Activated CD8-positive, alpha-beta memory T cell treated with anti-CD3 and anti-CD28 coated beads for 36 hours (primary cell): ENCODE data around the gene LURAP1L. TPM values are rescaled to one million over a fixed set of nuclear protein-coding genes. Genes with fewer than 3 reads are reported as not detected.

ENCODE experiments used
- CTCF ChIA-PET: fragments of 350-600 bp; sonication (Branson Sonifier 250); formaldehyde crosslinking; loops from one replicate; lab custom pipeline; 2021; ENCODE audit warnings: antibody characterized with exemption; lab: Charles Lee
- POLR2A ChIA-PET: fragments of 350-600 bp; sonication (Branson Sonifier 250); formaldehyde crosslinking; loops from one replicate; lab custom pipeline; 2021; ENCODE audit warnings: antibody characterized with exemption; lab: Charles Lee
- total RNA-seq, 2 experiments: library from RNA; stranded (reverse); gene quantifications; one replicate each; pipeline ENCODE4 v1.2.3, GENCODE V29; 2021

Gene LURAP1L, protein sequence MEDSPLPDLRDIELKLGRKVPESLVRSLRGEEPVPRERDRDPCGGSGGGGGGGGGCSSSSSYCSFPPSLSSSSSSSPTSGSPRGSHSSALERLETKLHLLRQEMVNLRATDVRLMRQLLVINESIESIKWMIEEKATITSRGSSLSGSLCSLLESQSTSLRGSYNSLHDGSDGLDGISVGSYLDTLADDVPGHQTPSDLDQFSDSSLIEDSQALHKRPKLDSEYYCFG
- total RNA-seq: not detected

DNA sequence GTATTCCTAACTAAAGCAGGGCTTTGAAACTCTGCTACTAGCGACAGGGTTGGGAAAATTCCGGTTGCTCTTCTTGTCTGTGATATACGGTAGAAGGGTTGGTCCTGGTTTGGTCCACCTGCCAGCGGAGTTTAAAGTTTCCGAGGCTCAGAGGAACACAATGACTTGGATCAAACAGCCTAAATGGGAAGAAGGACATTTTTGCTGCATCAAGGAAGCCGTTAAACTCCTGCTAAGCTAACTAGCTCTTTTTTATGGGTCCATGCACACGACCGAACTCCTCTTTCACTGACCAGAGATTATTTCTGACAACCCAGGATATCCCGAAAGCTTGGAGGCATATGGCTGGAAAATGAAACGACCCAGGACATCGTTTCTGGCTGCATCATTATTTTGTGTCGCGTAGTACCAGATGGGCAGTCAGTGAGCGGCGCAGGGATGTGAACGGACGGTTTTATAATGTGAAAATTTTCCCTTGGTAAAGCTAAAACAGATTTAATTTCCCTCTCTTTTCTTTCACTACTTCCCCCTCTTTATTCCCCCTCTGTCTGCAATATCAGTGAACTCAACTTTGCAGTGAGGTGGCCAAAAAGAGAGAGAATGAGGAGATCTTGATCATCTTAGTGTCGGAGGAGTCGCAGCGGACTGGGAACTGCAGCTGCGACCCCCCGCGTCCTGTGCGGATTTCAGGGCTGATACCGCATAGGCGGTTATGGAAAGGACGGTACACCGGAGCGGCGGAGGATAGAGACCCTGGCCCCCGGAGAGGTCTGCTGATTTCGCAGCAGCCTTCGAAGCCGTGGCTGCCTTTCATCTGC lies at the start of gene LURAP1L:
Gene LURAP1L, plus strand, starts transcription at position 160 of the 818 bp plus-strand sequence. CDS start 696 bp downstream, outside the sequence.
- CTCF ChIA-PET: no interaction called here
- POLR2A ChIA-PET: no interaction called here

DNA sequence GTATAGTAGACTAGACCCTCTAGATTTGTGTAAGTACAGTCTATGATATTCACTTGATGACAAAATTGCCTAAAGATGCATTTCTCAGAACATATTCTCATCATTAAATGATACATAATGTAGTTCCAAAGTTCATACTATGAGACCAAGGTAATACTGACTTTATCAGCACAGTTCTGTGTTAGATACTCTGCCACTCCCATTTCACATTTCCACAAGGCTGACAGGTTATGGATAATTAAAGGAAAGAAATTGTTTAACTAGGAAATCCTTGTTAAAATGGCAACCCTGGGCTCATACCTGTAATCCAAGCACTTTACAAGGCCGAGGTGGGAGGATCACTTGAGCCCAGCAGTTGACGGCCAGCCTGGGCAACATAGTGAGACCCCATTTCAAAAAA lies 48.0 kb upstream of the LURAP1L start:
- POLR2A ChIA-PET: no interaction called here
- CTCF ChIA-PET: no interaction called here

DNA sequence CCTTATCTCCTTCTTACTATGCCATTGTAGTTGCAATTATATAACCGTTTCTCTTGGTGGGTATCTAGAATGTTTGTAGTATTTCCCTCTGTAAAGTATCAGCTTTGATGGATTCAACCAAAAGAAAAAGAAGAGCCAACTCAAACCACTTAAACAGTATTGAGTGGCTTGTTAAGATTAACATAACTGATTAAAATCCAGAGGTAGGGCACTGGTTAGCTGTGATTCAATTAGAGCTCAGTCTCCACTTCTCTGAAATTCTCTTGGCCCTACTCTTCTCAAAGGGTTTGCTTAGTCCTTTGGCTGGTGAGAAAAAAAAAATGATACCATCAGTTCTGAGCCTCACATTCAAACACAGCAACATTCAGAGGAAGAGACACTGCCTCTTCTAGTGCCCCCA lies 44.6 kb upstream of the LURAP1L start:
- ChIA-PET POLR2A (no interaction called here), CTCF (no interaction called here)

DNA sequence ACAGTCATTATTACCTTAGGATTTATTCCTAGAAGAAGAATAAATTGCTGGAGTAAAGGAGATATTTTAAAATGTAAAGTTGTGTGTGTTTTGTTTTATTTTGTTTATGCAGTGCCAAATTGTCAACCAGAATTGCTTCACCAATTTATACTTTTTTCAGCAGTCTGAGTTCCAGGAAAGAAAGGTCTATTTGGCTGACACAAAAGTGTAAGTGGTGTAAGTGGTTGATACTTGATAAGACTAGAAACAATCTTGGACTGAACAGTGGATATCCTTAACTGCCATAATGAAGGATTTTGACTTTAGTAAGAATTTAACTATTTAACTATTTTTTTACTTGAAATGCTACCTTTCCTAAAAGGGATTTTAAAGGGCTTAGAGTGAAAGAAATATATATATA lies 43.9 kb upstream of the LURAP1L start:
- POLR2A ChIA-PET: no interaction called here
- CTCF ChIA-PET: no interaction called here

DNA sequence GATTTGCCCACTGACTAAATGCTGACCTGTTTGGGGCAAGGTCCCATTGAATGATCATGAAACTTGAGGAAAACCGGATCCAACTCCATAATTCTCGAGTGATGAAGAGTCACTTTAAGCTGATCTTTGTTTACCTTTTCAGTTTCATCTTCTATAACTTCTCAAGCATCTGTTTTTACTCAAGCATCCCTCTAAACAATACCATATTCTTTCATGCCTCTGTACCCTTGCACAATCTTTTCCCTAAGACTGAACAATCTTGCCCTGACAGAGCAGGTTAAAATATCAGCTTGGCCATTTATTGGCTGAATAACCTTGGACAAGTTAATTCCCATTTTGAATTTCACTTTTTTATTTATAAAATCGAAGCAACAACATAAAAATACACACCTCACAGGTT lies 41.8 kb upstream of the LURAP1L start:
- POLR2A ChIA-PET: no interaction called here

GRCh38 chr9:12735665-12736064 lies 39.2 kb upstream of the LURAP1L start:
- POLR2A ChIA-PET: no interaction called here
- CTCF ChIA-PET: no interaction called here

More for the DNA sequence above, 41.8 kb upstream of the LURAP1L start:
- CTCF ChIA-PET: no interaction called here

- CTCF ChIA-PET: no interaction called here
- POLR2A ChIA-PET: no interaction called here
Observed at GRCh38 chr9:12737871-12738270, 36.9 kb upstream of the LURAP1L start.

GRCh38 chr9:12739014-12739652 lies 35.7 kb upstream of the LURAP1L start:
- ChIA-PET POLR2A (no interaction called here), CTCF (no interaction called here)

- POLR2A ChIA-PET: no interaction called here
Observed at GRCh38 chr9:12740845-12741244, 34.0 kb upstream of the LURAP1L start.

GRCh38 chr9:12748016-12748415 lies 26.8 kb upstream of the LURAP1L start:
- ChIA-PET POLR2A (no interaction called here), CTCF (no interaction called here)

More at GRCh38 chr9:12740845-12741244, 34.0 kb upstream of the LURAP1L start:
- CTCF ChIA-PET: no interaction called here

- POLR2A ChIA-PET: no interaction called here
- CTCF ChIA-PET: no interaction called here
Observed at GRCh38 chr9:12748954-12749353, 25.9 kb upstream of the LURAP1L start.

DNA sequence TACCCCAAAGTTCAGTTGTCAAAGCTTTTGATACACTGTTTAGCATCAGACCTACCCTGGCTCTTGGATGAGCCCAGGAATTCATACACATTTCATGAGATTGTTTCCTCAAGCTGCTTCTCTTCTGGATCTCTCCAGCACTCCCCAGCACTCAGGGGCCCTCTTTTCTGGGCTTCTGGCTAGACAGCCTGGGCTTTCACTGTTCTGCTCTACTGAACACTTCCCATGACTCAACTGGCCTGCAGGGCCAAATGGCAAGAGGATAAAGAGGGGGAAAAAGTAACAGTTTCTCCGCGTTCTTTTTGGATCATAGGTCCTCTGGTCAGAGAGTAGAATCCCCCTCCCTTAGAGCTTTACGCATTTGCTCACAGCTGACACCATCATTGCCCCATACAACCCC lies 20.9 kb upstream of the LURAP1L start:
- POLR2A ChIA-PET: no interaction called here
- CTCF ChIA-PET: no interaction called here

- CTCF ChIA-PET: no interaction called here
- POLR2A ChIA-PET: no interaction called here
Observed at GRCh38 chr9:12759761-12760160, 15.1 kb upstream of the LURAP1L start.

- ChIA-PET CTCF (no interaction called here), POLR2A (no interaction called here)
Observed at GRCh38 chr9:12760758-12761157, 14.1 kb upstream of the LURAP1L start.

- ChIA-PET POLR2A (no interaction called here), CTCF (no interaction called here)
Observed at GRCh38 chr9:12764150-12764549, 10.7 kb upstream of the LURAP1L start.

GRCh38 chr9:12765088-12765798 lies 9.6 kb upstream of the LURAP1L start:
- ChIA-PET POLR2A (no interaction called here), CTCF (no interaction called here)

- ChIA-PET POLR2A (no interaction called here), CTCF (no interaction called here)
Observed at GRCh38 chr9:12766357-12766756, 8.5 kb upstream of the LURAP1L start.

DNA sequence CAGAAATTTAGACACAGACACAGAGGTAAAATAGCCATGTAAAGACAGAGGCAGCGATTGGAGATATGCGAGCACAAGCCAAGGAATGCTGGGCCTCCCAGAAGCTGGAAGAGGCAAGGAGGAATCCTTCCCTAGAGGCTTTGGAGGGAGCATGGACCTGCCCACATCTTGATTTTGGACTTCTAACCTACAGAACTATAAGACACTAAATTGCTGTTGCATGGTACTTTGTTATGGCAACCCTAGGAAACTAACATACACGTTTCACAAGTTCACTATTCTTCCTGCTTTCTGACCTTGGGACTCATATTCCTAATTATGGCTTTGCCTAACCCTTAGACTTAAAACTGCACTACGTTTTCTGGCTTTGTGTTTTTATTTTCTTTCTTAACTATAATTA lies 4.6 kb upstream of the LURAP1L start:
- POLR2A ChIA-PET: no interaction called here
- CTCF ChIA-PET: no interaction called here

DNA sequence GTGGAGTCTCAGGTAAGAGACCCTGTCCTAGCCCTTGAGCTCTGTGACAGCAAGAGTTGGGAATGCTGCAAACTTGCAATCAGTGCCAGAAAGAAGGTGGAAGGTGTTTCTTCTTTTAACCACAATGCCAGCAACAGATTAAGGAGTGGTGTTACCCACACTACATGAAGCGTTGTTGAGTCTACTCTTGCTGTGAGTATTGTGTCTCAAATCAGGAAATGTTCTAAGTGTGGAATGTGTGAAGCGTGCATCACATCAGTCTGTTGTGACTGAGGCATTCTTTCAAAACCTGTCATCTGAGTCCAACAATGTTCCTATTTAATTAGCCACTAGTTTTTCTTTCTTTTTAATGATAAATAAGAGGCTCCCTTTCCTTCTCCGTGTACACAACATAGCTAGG lies 2.9 kb upstream of the LURAP1L start:
- ChIA-PET POLR2A (no interaction called here), CTCF (no interaction called here)

GRCh38 chr9:12773562-12773961 lies 1.3 kb upstream of the LURAP1L start:
- ChIA-PET POLR2A (no interaction called here), CTCF (no interaction called here)
